Measurements from ENCODE around the gene THAP11.

The THAP11 gene

DNA sequence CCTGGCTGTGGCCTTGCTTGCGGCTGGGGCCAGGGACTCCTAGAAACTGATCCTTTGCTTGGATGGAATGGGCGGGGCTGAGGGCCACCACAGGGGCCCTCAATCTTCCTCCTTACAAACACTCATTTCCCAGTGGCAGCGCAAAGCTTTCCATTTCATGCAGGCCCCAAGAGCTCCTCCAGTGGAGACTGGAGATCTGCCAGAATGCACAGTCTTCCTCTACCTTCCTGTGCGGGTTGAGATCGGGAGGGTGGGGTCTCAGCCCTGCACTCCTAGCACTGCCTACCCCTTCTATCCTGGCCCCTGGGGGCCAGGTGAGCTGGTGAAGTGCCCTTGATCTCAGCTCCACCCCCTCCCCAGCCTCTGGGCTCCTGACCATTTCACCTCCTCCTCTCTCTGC lies 44.3 kb downstream of the THAP11 start:
- H3K4me1 Mint-ChIP-seq (ENCODE audit: low read depth in 2 of 2) = peaks cover 0 to 6% of the 10 kb centered on the region in 2 donors

DNA sequence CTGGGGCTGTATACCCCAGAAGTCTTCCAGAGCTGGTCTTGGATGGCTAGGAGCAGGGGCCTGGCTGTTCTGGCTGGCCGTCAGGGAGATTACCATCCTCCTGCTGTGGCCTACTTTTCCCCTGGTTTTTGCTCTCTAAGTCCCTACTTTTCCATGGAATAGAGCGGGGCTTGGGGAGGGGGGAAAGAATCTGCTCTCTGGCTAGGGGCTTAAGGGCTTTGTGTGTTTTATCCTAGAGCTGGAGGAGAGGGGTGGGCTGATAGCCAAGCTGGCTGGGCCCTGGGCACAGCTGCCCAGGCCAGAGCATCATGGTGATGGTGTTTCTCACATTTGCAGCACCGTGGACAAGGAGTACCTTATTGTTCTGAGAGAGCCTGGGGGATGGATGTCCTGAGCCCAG lies 46.2 kb downstream of the THAP11 start:
- H3K4me3 Mint-ChIP-seq = no peak overlapping the region
- peaks cover 18% of the 10 kb centered on the region for H3K36me3 Mint-ChIP-seq (ENCODE audit: insufficient read depth)
- H3K4me1 Mint-ChIP-seq (ENCODE audit: low read depth in 2 of 2) = peaks cover 5 to 7% of the 10 kb centered on the region in 2 donors
- no peak overlapping the region for H3K27ac Mint-ChIP-seq
- ATAC-seq (replicated peaks) (no peak), DNase-seq (no peak)
- no peaks in the 10 kb centered on the region for H3K27me3 Mint-ChIP-seq
- H3K9me3 Mint-ChIP-seq = no peaks in the 10 kb centered on the region

More for the DNA sequence above, 44.3 kb downstream of the THAP11 start:
- Mint-ChIP-seq H3K27me3 (no peaks in the 10 kb centered on the region), H3K4me3 (no peak overlapping the region), H3K36me3 (ENCODE audit: insufficient read depth) (peaks cover 21% of the 10 kb centered on the region), H3K27ac (peak overlapping the region in 1 of 2 donors; percentile 71), H3K9me3 (no peaks in the 10 kb centered on the region)
- ATAC-seq (replicated peaks) = no peak
- DNase-seq = no peak

DNA sequence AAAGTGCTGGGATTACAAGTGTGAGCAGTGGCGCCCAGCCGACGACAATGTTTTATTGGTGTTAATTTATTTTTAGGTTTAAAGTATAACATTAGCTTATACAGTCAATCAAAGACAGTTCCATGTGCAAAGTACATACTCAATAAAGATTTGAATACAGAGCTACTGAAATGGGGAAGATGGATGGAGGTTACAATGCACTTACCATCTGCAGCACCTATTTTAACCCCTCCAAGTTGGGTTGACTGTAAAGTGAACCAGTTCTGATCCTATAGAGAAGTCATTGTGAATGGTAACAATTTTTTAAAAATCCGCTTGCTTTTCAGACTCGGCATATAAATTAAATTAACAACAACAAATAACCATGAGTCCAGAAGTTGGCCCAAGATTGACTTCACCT lies 50.3 kb downstream of the THAP11 start:
- peaks cover 8% of the 10 kb centered on the region for H3K36me3 Mint-ChIP-seq (ENCODE audit: insufficient read depth)
- peak overlapping the region; percentile 95 to 97 for H3K27ac Mint-ChIP-seq
- ATAC-seq (replicated peaks) (no peak), DNase-seq (no peak)
- H3K27me3 Mint-ChIP-seq = no peaks in the 10 kb centered on the region
- peaks cover 18 to 22% of the 10 kb centered on the region in 2 donors for H3K4me1 Mint-ChIP-seq (ENCODE audit: low read depth in 2 of 2)
- no peaks in the 10 kb centered on the region for H3K9me3 Mint-ChIP-seq
- peak overlapping the region; percentile 94 to 95 for H3K4me3 Mint-ChIP-seq

DNA sequence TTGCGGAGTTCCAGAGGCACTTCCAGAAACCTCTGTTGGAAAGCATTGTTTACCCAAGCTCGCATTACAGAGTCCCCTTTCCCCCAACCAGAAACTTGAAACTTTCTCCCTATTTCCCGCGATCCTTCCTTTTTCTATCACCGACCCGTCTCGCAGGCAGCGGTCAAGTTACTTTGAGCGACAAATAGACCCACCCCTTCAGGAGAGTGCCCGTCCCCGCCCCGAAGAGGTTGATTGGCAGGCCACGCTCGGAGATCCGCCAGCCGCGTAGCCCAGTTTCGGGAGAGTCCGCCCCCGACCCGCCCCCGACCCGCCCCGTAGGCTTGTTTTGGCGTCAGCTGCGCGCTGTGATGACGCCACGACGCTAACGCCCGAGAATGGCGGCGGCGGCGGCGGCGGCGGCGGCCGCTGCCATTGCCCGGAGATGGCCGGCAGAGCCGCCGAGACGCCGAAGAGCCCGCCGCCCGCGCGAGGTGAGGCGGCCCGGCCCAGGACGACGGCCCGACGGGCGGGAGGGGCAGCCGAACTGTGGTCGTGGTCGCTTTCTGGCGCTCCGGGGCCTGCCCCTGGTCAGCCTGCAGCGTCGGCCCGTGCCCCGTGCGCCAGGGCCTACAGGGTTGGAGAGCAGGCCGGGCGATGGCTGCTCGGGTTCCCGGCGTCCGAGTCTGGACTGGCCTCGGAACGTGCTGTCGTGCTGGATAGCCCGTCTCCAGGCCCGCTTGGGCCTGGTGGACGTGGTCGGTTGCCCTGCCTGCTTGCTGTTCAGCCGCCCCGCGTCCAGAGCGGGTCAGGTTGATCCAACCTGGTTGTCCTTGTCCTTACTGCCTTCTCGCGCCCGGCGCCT lies 51.0 kb downstream of the THAP11 start, which contains the start of gene PSKH1:
Gene PSKH1 (plus strand): TSS at position 356 of the 844 bp plus-strand sequence. CDS start 15,496 bp downstream, outside the sequence.
- H3K4me3 Mint-ChIP-seq = peak within 1 kb of the TSS; percentile 94 to 95
- peak within 1 kb of the TSS; percentile 95 to 97 for H3K27ac Mint-ChIP-seq
- peak; percentile 98 for ATAC-seq (replicated peaks)
- no peaks in the 10 kb centered on the region for H3K27me3 Mint-ChIP-seq
- no peaks in the 10 kb centered on the region for H3K9me3 Mint-ChIP-seq
- peak; percentile 82 to 87 (median 87) for DNase-seq
- peaks cover 8% of the 10 kb centered on the region for H3K36me3 Mint-ChIP-seq (ENCODE audit: insufficient read depth)
- H3K4me1 Mint-ChIP-seq (ENCODE audit: low read depth in 2 of 2) = peaks cover 18 to 22% of the 10 kb centered on the region in 2 donors
